Measurements from ENCODE around the gene WASF2. TPM values are rescaled to one million over a fixed set of nuclear protein-coding genes. Genes with fewer than 3 reads are reported as not detected.

WASF2 gene
- total and polyA plus RNA-seq, 2 of the 13 experiments (the other 11 are each of a cell fraction or from before 2014, with no cell fraction given), result 10.4 to 27.7 TPM

DNA sequence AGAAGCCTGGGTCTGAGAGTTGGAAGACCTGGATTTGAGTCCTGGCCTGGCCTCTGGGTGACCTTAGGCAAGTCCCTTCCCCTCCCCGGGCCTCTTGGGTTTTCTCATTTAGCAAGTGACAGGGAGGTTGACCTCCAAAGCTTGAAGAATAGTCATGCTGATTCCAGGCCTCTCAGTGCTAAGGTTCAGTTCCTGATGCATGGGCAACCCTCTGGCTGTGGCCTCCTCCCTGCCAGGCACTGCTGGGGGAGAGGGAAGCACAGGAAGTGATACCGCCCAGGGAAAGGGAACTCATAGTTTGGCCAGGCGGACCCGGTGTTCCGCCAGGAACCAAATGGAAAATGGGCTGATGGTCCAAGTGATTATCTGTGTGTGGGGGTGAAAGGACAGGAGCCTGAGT is 23.6 kb upstream of the WASF2 start (continued):
- TF ChIP-seq, protein P1, sequence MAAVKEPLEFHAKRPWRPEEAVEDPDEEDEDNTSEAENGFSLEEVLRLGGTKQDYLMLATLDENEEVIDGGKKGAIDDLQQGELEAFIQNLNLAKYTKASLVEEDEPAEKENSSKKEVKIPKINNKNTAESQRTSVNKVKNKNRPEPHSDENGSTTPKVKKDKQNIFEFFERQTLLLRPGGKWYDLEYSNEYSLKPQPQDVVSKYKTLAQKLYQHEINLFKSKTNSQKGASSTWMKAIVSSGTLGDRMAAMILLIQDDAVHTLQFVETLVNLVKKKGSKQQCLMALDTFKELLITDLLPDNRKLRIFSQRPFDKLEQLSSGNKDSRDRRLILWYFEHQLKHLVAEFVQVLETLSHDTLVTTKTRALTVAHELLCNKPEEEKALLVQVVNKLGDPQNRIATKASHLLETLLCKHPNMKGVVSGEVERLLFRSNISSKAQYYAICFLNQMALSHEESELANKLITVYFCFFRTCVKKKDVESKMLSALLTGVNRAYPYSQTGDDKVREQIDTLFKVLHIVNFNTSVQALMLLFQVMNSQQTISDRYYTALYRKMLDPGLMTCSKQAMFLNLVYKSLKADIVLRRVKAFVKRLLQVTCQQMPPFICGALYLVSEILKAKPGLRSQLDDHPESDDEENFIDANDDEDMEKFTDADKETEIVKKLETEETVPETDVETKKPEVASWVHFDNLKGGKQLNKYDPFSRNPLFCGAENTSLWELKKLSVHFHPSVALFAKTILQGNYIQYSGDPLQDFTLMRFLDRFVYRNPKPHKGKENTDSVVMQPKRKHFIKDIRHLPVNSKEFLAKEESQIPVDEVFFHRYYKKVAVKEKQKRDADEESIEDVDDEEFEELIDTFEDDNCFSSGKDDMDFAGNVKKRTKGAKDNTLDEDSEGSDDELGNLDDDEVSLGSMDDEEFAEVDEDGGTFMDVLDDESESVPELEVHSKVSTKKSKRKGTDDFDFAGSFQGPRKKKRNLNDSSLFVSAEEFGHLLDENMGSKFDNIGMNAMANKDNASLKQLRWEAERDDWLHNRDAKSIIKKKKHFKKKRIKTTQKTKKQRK (IDR thresholded peaks at IDR 0.05; ENCODE audit: low read length), result no peak
- TF ChIP-seq, protein P2, sequence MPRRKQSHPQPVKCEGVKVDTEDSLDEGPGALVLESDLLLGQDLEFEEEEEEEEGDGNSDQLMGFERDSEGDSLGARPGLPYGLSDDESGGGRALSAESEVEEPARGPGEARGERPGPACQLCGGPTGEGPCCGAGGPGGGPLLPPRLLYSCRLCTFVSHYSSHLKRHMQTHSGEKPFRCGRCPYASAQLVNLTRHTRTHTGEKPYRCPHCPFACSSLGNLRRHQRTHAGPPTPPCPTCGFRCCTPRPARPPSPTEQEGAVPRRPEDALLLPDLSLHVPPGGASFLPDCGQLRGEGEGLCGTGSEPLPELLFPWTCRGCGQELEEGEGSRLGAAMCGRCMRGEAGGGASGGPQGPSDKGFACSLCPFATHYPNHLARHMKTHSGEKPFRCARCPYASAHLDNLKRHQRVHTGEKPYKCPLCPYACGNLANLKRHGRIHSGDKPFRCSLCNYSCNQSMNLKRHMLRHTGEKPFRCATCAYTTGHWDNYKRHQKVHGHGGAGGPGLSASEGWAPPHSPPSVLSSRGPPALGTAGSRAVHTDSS (CRISPR knock-in tag; conservative IDR thresholded peaks at IDR 0.05), result no peak
- TF ChIP-seq ZNF629 (CRISPR knock-in tag; conservative IDR thresholded peaks at IDR 0.05) (peak; percentile 74), HNF4A (CRISPR knock-in tag; IDR thresholded peaks at IDR 0.05) (peak; percentile 41; the same call in 1 of the 2 replicates), FOXP1 (IDR thresholded peaks at IDR 0.05) (no peak), FOXP1 (CRISPR knock-in tag; IDR thresholded peaks at IDR 0.05) (no peak), ZNF331 (CRISPR knock-in tag; IDR thresholded peaks at IDR 0.05) (no peak), CBX5 (CRISPR knock-in tag; IDR thresholded peaks at IDR 0.05; ENCODE audit: borderline replicate concordance) (no peak), RARA (CRISPR knock-in tag; IDR thresholded peaks at IDR 0.05) (peak; percentile 50)
- TF ChIP-seq, protein P3, sequence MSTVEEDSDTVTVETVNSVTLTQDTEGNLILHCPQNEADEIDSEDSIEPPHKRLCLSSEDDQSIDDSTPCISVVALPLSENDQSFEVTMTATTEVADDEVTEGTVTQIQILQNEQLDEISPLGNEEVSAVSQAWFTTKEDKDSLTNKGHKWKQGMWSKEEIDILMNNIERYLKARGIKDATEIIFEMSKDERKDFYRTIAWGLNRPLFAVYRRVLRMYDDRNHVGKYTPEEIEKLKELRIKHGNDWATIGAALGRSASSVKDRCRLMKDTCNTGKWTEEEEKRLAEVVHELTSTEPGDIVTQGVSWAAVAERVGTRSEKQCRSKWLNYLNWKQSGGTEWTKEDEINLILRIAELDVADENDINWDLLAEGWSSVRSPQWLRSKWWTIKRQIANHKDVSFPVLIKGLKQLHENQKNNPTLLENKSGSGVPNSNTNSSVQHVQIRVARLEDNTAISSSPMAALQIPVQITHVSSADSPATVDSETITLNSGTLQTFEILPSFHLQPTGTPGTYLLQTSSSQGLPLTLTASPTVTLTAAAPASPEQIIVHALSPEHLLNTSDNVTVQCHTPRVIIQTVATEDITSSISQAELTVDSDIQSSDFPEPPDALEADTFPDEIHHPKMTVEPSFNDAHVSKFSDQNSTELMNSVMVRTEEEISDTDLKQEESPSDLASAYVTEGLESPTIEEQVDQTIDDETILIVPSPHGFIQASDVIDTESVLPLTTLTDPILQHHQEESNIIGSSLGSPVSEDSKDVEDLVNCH (CRISPR knock-in tag; IDR thresholded peaks at IDR 0.05), result no peak
- TF ChIP-seq, protein P4, sequence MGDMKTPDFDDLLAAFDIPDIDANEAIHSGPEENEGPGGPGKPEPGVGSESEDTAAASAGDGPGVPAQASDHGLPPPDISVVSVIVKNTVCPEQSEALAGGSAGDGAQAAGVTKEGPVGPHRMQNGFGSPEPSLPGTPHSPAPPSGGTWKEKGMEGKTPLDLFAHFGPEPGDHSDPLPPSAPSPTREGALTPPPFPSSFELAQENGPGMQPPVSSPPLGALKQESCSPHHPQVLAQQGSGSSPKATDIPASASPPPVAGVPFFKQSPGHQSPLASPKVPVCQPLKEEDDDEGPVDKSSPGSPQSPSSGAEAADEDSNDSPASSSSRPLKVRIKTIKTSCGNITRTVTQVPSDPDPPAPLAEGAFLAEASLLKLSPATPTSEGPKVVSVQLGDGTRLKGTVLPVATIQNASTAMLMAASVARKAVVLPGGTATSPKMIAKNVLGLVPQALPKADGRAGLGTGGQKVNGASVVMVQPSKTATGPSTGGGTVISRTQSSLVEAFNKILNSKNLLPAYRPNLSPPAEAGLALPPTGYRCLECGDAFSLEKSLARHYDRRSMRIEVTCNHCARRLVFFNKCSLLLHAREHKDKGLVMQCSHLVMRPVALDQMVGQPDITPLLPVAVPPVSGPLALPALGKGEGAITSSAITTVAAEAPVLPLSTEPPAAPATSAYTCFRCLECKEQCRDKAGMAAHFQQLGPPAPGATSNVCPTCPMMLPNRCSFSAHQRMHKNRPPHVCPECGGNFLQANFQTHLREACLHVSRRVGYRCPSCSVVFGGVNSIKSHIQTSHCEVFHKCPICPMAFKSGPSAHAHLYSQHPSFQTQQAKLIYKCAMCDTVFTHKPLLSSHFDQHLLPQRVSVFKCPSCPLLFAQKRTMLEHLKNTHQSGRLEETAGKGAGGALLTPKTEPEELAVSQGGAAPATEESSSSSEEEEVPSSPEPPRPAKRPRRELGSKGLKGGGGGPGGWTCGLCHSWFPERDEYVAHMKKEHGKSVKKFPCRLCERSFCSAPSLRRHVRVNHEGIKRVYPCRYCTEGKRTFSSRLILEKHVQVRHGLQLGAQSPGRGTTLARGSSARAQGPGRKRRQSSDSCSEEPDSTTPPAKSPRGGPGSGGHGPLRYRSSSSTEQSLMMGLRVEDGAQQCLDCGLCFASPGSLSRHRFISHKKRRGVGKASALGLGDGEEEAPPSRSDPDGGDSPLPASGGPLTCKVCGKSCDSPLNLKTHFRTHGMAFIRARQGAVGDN (CRISPR knock-in tag; IDR thresholded peaks at IDR 0.05), result peak; percentile 43; the same call in 1 of the 2 replicates
- TF ChIP-seq, protein P5, sequence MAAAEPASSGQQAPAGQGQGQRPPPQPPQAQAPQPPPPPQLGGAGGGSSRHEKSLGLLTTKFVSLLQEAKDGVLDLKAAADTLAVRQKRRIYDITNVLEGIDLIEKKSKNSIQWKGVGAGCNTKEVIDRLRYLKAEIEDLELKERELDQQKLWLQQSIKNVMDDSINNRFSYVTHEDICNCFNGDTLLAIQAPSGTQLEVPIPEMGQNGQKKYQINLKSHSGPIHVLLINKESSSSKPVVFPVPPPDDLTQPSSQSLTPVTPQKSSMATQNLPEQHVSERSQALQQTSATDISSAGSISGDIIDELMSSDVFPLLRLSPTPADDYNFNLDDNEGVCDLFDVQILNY (CRISPR knock-in tag; conservative IDR thresholded peaks at IDR 0.05), result no peak
